ENCODE data around the gene FIP1L1.
"Not testable (repeated sequence)": the region's sequence is repeated elsewhere in the genome, so short reads cannot be mapped to it uniquely, and the experiment has no call there.

Gene FIP1L1, protein sequence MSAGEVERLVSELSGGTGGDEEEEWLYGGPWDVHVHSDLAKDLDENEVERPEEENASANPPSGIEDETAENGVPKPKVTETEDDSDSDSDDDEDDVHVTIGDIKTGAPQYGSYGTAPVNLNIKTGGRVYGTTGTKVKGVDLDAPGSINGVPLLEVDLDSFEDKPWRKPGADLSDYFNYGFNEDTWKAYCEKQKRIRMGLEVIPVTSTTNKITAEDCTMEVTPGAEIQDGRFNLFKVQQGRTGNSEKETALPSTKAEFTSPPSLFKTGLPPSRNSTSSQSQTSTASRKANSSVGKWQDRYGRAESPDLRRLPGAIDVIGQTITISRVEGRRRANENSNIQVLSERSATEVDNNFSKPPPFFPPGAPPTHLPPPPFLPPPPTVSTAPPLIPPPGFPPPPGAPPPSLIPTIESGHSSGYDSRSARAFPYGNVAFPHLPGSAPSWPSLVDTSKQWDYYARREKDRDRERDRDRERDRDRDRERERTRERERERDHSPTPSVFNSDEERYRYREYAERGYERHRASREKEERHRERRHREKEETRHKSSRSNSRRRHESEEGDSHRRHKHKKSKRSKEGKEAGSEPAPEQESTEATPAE

DNA sequence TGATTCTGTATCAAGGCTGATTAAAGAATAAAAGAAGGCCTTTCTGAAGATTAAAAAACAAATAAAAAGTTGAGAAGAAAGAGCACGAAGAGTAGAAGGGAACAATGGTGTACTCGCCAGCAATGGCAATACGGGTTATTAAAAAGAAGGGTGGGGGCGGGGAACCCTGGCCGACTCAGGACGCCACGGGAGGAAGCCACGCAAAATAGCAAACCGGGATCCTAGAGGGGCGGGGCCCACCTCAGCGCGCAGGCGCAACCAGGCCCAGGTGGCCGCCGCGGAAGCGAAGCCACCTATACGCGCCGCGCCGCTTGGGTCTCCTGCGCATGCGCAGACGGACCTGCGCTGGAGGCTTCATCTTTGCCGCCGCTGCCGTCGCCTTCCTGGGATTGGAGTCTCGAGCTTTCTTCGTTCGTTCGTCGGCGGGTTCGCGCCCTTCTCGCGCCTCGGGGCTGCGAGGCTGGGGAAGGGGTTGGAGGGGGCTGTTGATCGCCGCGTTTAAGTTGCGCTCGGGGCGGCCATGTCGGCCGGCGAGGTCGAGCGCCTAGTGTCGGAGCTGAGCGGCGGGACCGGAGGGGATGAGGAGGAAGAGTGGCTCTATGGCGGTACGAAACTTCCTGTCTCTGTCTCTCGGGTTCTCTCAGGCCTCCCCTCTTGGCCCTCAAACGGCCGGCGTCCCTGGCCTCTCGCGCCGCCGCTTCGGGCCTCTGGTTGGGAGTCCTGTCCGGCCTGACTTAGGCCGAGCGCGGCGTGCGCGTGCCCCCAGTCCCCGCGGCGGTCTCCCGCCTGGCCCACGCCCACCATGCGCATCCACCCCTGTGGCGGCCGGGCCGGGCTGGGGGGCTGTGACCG is at the start of gene FIP1L1:
Gene FIP1L1, plus strand, starts transcription at position 323 of the 852 bp plus-strand sequence. Its CDS starts 198 bp downstream, at position 521.
- peaks cover 7% of the 10 kb centered on the region for H3K36me3 ChIP-seq (ENCODE audit: insufficient read depth, low read length)
- H3K4me1 ChIP-seq (ENCODE audit: control insufficient read depth, insufficient read depth, low read length, unreplicated experiment), result peaks cover 17% of the 10 kb centered on the region
- peak within 1 kb of the TSS; percentile 94 for H2AFZ ChIP-seq (ENCODE audit: low read length, unreplicated experiment)
- H3K4me3 ChIP-seq (ENCODE audit: low read depth, low read length), result peak within 1 kb of the TSS; percentile 98
- H3K27ac ChIP-seq (ENCODE audit: low read depth, low read length), result peak within 1 kb of the TSS; percentile 48; the same call in 1 of the 2 replicates
- H3K27me3 ChIP-seq (ENCODE audit: insufficient read depth, low read length), result no peaks in the 10 kb centered on the region
- H3K79me2 ChIP-seq (ENCODE audit: control insufficient read depth, insufficient read depth, low read length, unreplicated experiment), result peaks cover 47% of the 10 kb centered on the region

DNA sequence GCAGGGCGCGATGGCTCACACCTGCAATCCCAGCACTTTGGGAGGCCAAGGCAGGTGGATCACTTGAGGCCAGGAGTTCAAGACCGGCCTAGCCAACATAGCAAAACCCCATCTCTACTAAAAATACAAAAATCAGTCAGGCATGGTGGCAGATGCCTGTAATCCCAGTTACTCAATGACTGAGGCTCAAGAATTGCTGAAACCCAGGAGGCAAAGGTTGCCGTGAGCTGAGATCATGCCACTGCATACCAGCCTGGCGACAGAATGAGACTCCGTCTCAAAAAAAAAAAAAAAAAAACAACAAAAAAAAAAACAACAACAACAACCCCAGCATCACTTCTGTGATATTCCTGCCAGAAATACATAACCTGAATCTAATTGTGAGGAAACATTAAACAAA is 42.5 kb upstream of the FIP1L1 start:
- not testable (repeated sequence) for H2AFZ ChIP-seq (ENCODE audit: low read length, unreplicated experiment); H3K4me1 ChIP-seq (ENCODE audit: control insufficient read depth, insufficient read depth, low read length, unreplicated experiment); H3K27me3 ChIP-seq (ENCODE audit: insufficient read depth, low read length); H3K79me2 ChIP-seq (ENCODE audit: control insufficient read depth, insufficient read depth, low read length, unreplicated experiment); H3K4me3 ChIP-seq (ENCODE audit: low read depth, low read length); H3K36me3 ChIP-seq (ENCODE audit: insufficient read depth, low read length); H3K27ac ChIP-seq (ENCODE audit: low read depth, low read length)

DNA sequence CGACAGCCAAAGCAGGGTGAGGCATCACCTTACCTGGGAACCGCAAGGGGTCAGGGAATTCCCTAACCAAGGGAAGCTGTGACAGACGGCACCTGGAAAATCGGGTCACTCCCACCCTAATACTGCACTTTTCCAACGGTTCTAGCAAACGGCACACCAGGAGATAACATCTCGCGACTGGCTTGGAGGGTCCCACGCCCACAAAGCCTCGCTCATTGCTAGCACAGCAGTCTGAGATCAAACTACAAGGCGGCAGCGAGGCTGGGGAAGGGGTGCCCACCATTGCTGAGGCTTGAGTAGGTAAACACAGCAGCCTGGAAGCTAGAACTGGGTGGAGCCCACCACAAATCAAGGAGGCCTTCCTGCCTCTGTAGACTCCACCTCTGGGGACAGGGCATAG is 37.3 kb upstream of the FIP1L1 start:
- H3K36me3 ChIP-seq (ENCODE audit: insufficient read depth, low read length); H3K27me3 ChIP-seq (ENCODE audit: insufficient read depth, low read length); H3K79me2 ChIP-seq (ENCODE audit: control insufficient read depth, insufficient read depth, low read length, unreplicated experiment); H3K4me3 ChIP-seq (ENCODE audit: low read depth, low read length); H3K4me1 ChIP-seq (ENCODE audit: control insufficient read depth, insufficient read depth, low read length, unreplicated experiment); H2AFZ ChIP-seq (ENCODE audit: low read length, unreplicated experiment); H3K27ac ChIP-seq (ENCODE audit: low read depth, low read length): not testable (repeated sequence)

DNA sequence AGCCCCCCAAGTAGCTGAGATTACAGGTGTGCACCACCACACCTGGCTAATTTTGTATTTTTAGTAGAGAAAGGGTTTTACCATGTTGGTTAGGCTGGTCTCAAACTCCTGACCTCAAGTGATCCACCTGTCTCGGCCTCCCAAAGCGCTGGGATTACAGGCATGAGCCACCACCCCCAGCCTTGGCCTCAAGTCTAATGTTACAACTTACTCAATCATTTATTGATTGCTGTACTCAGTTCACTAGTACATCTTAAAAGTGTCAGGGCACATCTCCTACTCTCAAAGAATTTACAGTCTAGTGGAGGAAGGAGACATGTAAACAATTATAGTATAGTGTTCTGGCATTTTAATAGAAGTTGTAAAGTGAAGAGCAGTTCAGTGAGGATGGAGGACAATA is 31.0 kb upstream of the FIP1L1 start:
- not testable (repeated sequence) for H3K36me3 ChIP-seq (ENCODE audit: insufficient read depth, low read length); H3K79me2 ChIP-seq (ENCODE audit: control insufficient read depth, insufficient read depth, low read length, unreplicated experiment); H2AFZ ChIP-seq (ENCODE audit: low read length, unreplicated experiment)

DNA sequence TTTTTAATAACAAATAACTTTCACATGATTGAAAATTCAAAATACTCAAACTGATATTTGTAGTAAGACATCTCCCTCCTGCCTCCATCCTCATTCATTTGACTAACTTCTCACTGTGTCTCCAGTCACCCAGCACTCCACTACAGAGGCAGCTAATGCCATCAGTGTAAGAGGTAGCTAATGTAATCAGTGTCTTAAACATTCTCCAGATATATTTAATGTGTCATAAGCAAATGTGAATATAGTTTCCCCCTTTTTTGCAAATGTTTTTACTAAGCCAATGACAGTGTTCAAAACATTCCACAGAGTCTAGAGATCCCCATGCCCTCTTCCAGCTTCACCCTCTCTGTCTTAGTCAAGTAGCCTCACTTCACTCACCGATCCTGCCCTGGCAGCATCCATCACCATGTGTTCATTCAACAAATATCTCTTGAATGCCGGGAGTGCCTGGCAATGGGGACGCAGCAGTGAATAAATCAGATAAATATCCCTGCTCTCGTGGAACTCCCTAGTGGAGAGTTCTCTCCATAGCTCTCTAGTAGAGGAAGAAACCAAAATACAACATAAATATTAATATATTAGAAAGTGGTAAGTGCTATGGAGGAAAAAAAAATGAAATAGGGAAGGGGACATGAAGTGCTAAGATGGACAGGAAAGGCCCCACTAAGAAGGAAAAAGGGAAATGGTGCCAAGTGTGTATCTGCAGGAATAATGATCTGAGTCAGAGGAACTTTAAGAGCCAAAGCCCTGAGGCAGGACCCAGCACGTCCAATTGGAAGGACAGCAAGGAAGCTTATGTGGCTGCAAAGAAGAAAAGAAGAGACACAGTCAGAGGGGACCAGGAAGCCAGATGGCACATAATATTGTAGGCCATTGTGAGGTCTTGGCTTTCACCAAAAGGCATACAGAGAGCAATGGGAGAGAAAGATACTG is 30.3 kb upstream of the FIP1L1 start:
- Histone ChIP-seq H3K79me2 (ENCODE audit: control insufficient read depth, insufficient read depth, low read length, unreplicated experiment) (no peaks in the 10 kb centered on the region), H3K36me3 (ENCODE audit: insufficient read depth, low read length) (peaks cover 5% of the 10 kb centered on the region), H3K4me1 (ENCODE audit: control insufficient read depth, insufficient read depth, low read length, unreplicated experiment) (peaks cover 10% of the 10 kb centered on the region), H2AFZ (ENCODE audit: low read length, unreplicated experiment) (peak overlapping the region; percentile 7), H3K27ac (ENCODE audit: low read depth, low read length) (peak overlapping the region; percentile 13; the same call in 1 of the 2 replicates), H3K4me3 (ENCODE audit: low read depth, low read length) (no peak overlapping the region; the same call in 1 of the 2 replicates), H3K27me3 (ENCODE audit: insufficient read depth, low read length) (no peaks in the 10 kb centered on the region)

More for the DNA sequence above, 31.0 kb upstream of the FIP1L1 start:
- H3K4me1 ChIP-seq (ENCODE audit: control insufficient read depth, insufficient read depth, low read length, unreplicated experiment), result peaks cover 10% of the 10 kb centered on the region
- not testable (repeated sequence) for H3K27ac ChIP-seq (ENCODE audit: low read depth, low read length); H3K27me3 ChIP-seq (ENCODE audit: insufficient read depth, low read length); H3K4me3 ChIP-seq (ENCODE audit: low read depth, low read length)

DNA sequence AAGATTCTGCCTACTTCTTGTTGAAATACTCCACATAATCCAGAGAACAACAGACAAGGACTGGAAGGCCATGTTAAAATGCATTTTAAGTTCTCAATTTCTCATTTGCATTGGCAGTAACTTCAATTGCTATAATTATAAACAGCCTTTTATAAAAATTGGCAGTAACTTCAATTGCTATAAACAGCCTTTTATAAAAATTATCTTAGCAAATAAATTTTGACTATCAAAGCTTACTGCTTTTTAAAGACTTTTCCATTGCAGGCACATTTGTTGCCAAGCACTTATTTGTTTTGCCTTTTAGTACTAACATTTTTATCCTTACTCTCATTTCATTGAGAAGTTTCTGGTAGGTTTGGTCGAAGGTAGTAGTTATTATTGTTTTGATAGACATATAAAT is 29.4 kb upstream of the FIP1L1 start:
- H3K4me1 ChIP-seq (ENCODE audit: control insufficient read depth, insufficient read depth, low read length, unreplicated experiment), result peaks cover 10% of the 10 kb centered on the region
- H3K4me3 ChIP-seq (ENCODE audit: low read depth, low read length), result no peak overlapping the region
- no peaks in the 10 kb centered on the region for H3K27me3 ChIP-seq (ENCODE audit: insufficient read depth, low read length)
- H3K36me3 ChIP-seq (ENCODE audit: insufficient read depth, low read length), result peaks cover 10% of the 10 kb centered on the region
- H3K27ac ChIP-seq (ENCODE audit: low read depth, low read length), result no peak overlapping the region
- H3K79me2 ChIP-seq (ENCODE audit: control insufficient read depth, insufficient read depth, low read length, unreplicated experiment), result no peaks in the 10 kb centered on the region
- H2AFZ ChIP-seq (ENCODE audit: low read length, unreplicated experiment), result no peak overlapping the region

DNA sequence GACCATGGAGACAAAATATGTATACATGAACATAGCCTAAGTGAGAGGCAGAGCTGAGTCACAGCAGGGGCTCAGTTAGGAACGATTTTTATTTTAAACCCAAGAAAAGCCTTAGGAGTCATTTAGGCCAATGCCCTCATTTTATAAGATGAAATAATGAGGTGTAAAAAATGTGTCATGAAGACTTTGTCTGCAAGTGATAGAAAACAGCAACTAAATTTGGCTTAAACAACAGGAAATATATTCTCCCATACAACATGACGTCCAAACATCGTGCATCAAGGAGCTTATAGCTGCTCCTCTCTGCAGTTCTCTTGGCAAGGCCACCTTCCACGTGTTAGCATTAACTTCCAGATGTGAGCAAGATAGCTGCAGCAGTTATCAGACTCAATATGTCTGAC is 28.4 kb upstream of the FIP1L1 start:
- H3K27me3 ChIP-seq (ENCODE audit: insufficient read depth, low read length), result no peaks in the 10 kb centered on the region
- H3K36me3 ChIP-seq (ENCODE audit: insufficient read depth, low read length), result peaks cover 13% of the 10 kb centered on the region
- H3K27ac ChIP-seq (ENCODE audit: low read depth, low read length), result no peak overlapping the region
- no peaks in the 10 kb centered on the region for H3K79me2 ChIP-seq (ENCODE audit: control insufficient read depth, insufficient read depth, low read length, unreplicated experiment)
- H3K4me1 ChIP-seq (ENCODE audit: control insufficient read depth, insufficient read depth, low read length, unreplicated experiment), result peaks cover 10% of the 10 kb centered on the region
- no peak overlapping the region for H3K4me3 ChIP-seq (ENCODE audit: low read depth, low read length)
- H2AFZ ChIP-seq (ENCODE audit: low read length, unreplicated experiment), result no peak overlapping the region

DNA sequence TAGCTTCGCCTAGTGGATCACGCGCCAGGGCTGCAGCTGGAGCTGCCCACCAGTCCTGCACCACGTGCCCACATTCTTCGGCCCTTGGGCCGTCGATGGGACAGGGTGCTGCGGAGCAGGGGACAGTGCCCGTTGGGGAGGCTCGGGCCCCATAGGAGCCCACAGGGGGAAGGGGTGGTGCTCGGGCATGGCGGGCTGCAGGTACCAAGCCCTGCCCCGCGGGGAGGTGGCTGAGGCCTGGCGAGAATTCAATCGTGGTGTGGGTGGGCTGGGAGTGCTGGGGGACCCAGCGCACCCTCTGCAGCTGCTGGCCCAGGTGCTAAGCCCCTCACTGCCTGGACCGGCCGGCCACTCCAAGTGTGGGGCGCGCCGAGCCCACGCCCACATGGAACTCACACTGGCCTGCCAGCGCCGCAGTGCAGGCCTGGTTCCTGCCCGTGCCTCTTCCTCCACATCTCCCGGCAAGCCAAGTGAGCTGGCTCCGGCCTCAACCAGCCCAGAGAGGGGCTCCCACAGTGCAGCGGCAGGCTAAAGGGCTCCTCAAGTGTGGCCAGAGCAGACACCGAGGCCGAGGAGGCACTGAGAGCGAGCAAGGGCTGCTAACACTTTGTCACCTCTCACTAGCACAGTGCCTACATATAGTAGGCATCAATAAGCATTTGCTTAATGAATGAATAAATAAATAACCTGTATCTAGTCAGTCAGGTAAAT is 23.3 kb upstream of the FIP1L1 start:
- Histone ChIP-seq H3K79me2 (ENCODE audit: control insufficient read depth, insufficient read depth, low read length, unreplicated experiment) (peaks cover 9% of the 10 kb centered on the region), H3K4me3 (ENCODE audit: low read depth, low read length) (no peak overlapping the region), H3K27me3 (ENCODE audit: insufficient read depth, low read length) (no peaks in the 10 kb centered on the region), H3K4me1 (ENCODE audit: control insufficient read depth, insufficient read depth, low read length, unreplicated experiment) (no peaks in the 10 kb centered on the region), H3K36me3 (ENCODE audit: insufficient read depth, low read length) (peaks cover 17% of the 10 kb centered on the region), H3K27ac (ENCODE audit: low read depth, low read length) (no peak overlapping the region), H2AFZ (ENCODE audit: low read length, unreplicated experiment) (no peak overlapping the region)

DNA sequence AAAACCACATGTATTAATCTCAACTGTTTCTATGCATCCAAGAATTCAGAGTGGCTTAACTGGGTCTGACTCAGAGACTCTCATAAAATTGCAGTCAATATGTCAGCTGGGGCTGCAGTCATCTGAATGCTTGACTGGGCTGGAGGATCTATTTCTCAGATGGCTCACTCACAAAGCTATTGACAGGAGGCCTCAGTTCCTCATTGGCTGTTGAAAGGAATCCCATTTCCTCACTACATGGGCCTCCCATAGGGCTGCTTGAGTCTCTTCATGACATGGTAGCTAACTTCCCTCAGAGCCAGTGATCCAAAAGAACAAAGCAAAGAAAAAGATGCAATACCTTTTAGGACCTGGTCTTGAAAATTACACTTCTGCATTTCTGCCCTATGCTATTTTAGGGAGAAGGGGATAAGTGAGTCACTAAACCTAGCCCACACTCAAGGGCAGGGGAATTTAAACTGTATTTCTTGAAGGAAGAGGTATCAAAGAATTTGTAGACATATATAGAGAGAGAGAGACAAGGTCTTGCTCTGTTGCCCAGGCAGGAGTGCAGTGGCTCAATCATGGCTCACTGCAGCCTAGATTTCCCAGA is 21.4 kb upstream of the FIP1L1 start:
- H3K27me3 ChIP-seq (ENCODE audit: insufficient read depth, low read length), result no peaks in the 10 kb centered on the region
- no peak overlapping the region for H3K4me3 ChIP-seq (ENCODE audit: low read depth, low read length)
- no peak overlapping the region for H2AFZ ChIP-seq (ENCODE audit: low read length, unreplicated experiment)
- H3K27ac ChIP-seq (ENCODE audit: low read depth, low read length), result no peak overlapping the region
- peaks cover 26% of the 10 kb centered on the region for H3K79me2 ChIP-seq (ENCODE audit: control insufficient read depth, insufficient read depth, low read length, unreplicated experiment)
- peaks cover 2% of the 10 kb centered on the region for H3K4me1 ChIP-seq (ENCODE audit: control insufficient read depth, insufficient read depth, low read length, unreplicated experiment)
- H3K36me3 ChIP-seq (ENCODE audit: insufficient read depth, low read length), result peaks cover 15% of the 10 kb centered on the region

Data from ACC112 (cell line).